Esophagus muscularis mucosa (tissue), 2 donors: Measurements from ENCODE around the gene CSNK1G1.

Experiments
- EP300 ChIP-seq: sonication (generic); formaldehyde crosslinking; IDR thresholded peaks from one replicate; pipeline ENCODE4 v1.6.1; 2017; ENCODE audit warnings: antibody characterized with exemption
- POLR2A ChIP-seq: fragments of 450-650 bp; IDR thresholded peaks from one replicate; pipeline ENCODE4 v1.6.1; 2017; ENCODE audit warnings: antibody characterized with exemption, moderate library complexity, mild to moderate bottlenecking, low read depth

- TF ChIP-seq POLR2A (no peak), EP300 (no peak)
Measured at GRCh38 chr15:64324165-64324877, 31.7 kb downstream of the CSNK1G1 start.
